PC-3 (cell line): ENCODE measurements around the gene SPHK1.

Experiments
- CTCF ChIP-seq: fragments of 300-600 bp; sonication (generic); conservative IDR thresholded peaks from 2 replicates; pipeline ENCODE4 v1.5.1; 2017; ENCODE audit warnings: antibody characterized with exemption, low read depth, mild to moderate bottlenecking, low read length
- EZH2 ChIP-seq: fragments of 300-600 bp; sonication (generic); IDR thresholded peaks from one replicate; pipeline ENCODE4 v1.6.1; 2017; ENCODE audit warnings: antibody characterized with exemption, mild to moderate bottlenecking, low read length; ENCODE audit not compliant: unreplicated experiment
- EZH2phosphoT487 ChIP-seq: fragments of 300-600 bp; sonication (generic); IDR thresholded peaks from 2 replicates; pipeline ENCODE4 v1.6.1; 2018; ENCODE audit warnings: mild to moderate bottlenecking, antibody characterized with exemption, low read length, borderline replicate concordance

- TF ChIP-seq CTCF (no peak), EZH2 (no peak), EZH2phosphoT487 (no peak)
These were observed 48.6 kb upstream of the SPHK1 start for GRCh38 chr17:76335716-76336381.
